ENCODE results near the gene NUP50.

GRCh38 chr22:45196926-45197605 is 33.3 kb downstream of the NUP50 start:
- TF ChIP-seq CTCF (conservative IDR thresholded peaks at IDR 0.05 in 1 of 2, IDR thresholded peaks at IDR 0.05 in 1 of 2; ENCODE audit: low read depth in 1 of 2, low read length in 2 of 2) (no peak), EZH2 (IDR thresholded peaks at IDR 0.05; ENCODE audit: low read length, missing control alignments) (no peak)

Data from fibroblast of lung (primary cell).